Karpas-422 (cell line): ENCODE data around the gene HDDC2. TPM values are rescaled to one million over a fixed set of nuclear protein-coding genes. Genes with fewer than 3 reads are reported as not detected.

Experiments used
- DNase-seq: peaks from one replicate; pipeline ENCODE4 v3.0.0-alpha.2; 2015
- H2AFZ ChIP-seq: fragments of 200-600 bp; sonication (generic); 2 replicates; pipeline ENCODE4 v1.6.1; 2014; ENCODE audit warnings: antibody characterized with exemption, low read length, mixed read lengths
- H3K27ac ChIP-seq: fragments of 200-600 bp; sonication (generic); 2 replicates; pipeline ENCODE4 v1.5.1; 2014; ENCODE audit warnings: mild to moderate bottlenecking, low read length, moderate library complexity
- H3K27me3 ChIP-seq: fragments of 200-600 bp; sonication (generic); 2 replicates; pipeline ENCODE4 v1.6.1; 2014; ENCODE audit warnings: low read length, mixed read lengths
- H3K36me3 ChIP-seq: fragments of 200-600 bp; sonication (generic); 2 replicates; pipeline ENCODE4 v1.6.1; 2014; ENCODE audit warnings: low read length, mixed read lengths; ENCODE audit not compliant: insufficient read depth
- H3K4me1 ChIP-seq: fragments of 200-600 bp; sonication (generic); 2 replicates; pipeline ENCODE4 v1.6.1; 2014; ENCODE audit warnings: mild to moderate bottlenecking, low read length, mixed read lengths
- H3K4me2 ChIP-seq: fragments of 200-600 bp; sonication (generic); 2 replicates; pipeline ENCODE4 v1.6.1; 2014; ENCODE audit warnings: low read length, low read depth, mild to moderate bottlenecking; ENCODE audit not compliant: poor library complexity, severe bottlenecking
- H3K4me3 ChIP-seq: fragments of 200-600 bp; sonication (generic); 2 replicates; pipeline ENCODE4 v1.5.1; 2014; ENCODE audit warnings: mild to moderate bottlenecking, antibody characterized with exemption, low read length, mixed read lengths
- H3K79me2 ChIP-seq: fragments of 200-600 bp; sonication (generic); 2 replicates; pipeline ENCODE4 v1.6.1; 2014; ENCODE audit warnings: mild to moderate bottlenecking, low read length, mixed read lengths
- H3K9ac ChIP-seq: fragments of 200-600 bp; sonication (generic); 2 replicates; pipeline ENCODE4 v1.6.0; 2014; ENCODE audit warnings: low read length
- H3K9me2 ChIP-seq: fragments of 200-600 bp; sonication (generic), shearing (Covaris generic); replicated peaks from 2 replicates; pipeline ENCODE4 v1.6.0; 2014; ENCODE audit warnings: mild to moderate bottlenecking, low read length, moderate library complexity; ENCODE audit not compliant: insufficient read depth
- H3K9me3 ChIP-seq: fragments of 300-700, 200-600 bp; sonication (generic); 2 replicates; pipeline ENCODE4 v1.6.1; 2014; ENCODE audit warnings: low read length, mixed read lengths
- H4K20me1 ChIP-seq: fragments of 200-600 bp; sonication (generic); 2 replicates; pipeline ENCODE4 v1.6.1; 2014; ENCODE audit warnings: mild to moderate bottlenecking, antibody characterized with exemption, low read length, low read depth; ENCODE audit not compliant: insufficient read depth
- total RNA-seq: library from RNA; depleted of rRNA; stranded (reverse); fragments of >200 nt; shearing (Covaris generic); gene quantifications from 2 replicates; pipeline ENCODE4 v1.2.3, GENCODE V29; 2014; ENCODE audit warnings: low replicate concordance

Gene HDDC2
- total RNA-seq, 1 experiment from 2014 or later = 167 TPM

DNA sequence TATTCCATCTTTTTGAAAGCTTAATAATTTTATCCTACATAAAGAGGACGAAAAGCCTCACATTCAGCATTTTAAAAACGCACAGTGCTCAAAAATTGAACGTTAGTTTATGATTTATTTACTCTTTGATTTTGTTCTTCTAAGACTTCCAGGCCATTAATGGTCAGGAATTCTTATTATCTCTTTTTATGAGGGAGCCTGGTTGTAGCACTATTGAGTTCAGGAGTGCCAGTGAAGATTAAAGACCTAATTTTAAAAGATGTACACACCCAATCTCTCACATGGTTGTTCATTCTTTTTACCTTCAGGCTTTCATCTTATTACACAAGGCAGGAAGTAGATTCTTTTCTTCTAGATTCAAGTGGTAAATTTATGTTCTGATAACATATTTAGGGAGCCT lies 68.6 kb downstream of the HDDC2 start:
- no peak overlapping the region for H3K4me3 ChIP-seq
- no peak overlapping the region for H3K27ac ChIP-seq
- H3K9ac ChIP-seq = no peak overlapping the region
- no peaks in the 10 kb centered on the region for H3K4me1 ChIP-seq
- no peaks in the 10 kb centered on the region for H3K27me3 ChIP-seq
- H3K79me2 ChIP-seq = no peaks in the 10 kb centered on the region
- no peaks in the 10 kb centered on the region for H4K20me1 ChIP-seq
- no peak overlapping the region for H2AFZ ChIP-seq
- no peak overlapping the region for H3K4me2 ChIP-seq
- no peaks in the 10 kb centered on the region for H3K9me3 ChIP-seq
- DNase-seq = no peak
- H3K36me3 ChIP-seq = no peaks in the 10 kb centered on the region
- H3K9me2 ChIP-seq = no peaks in the 10 kb centered on the region

DNA sequence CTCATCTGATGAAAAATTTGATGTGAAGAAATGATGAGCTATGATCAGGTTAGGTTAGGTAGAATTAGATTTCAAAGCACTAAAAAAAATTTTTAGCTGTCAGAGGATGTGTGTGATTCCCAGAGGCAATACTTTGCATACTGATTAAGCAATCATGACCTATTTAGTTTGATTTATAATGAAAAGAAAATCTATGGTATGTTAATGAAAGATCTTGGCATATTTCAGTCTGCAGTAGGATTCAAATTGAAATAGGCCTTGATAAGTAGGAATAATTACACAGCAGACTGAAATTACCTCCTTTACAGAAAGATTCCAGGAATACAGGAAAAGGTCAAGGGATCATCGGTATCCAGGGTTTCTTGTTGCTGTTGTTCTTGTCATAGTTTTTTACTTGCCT lies 69.3 kb downstream of the HDDC2 start:
- Histone ChIP-seq H2AFZ (no peak overlapping the region), H3K36me3 (no peaks in the 10 kb centered on the region), H3K4me1 (no peaks in the 10 kb centered on the region), H4K20me1 (no peaks in the 10 kb centered on the region), H3K4me2 (no peak overlapping the region), H3K79me2 (no peaks in the 10 kb centered on the region), H3K27me3 (no peaks in the 10 kb centered on the region), H3K9me2 (no peaks in the 10 kb centered on the region), H3K4me3 (no peak overlapping the region), H3K27ac (no peak overlapping the region), H3K9ac (no peak overlapping the region), H3K9me3 (no peaks in the 10 kb centered on the region)
- no peak for DNase-seq

DNA sequence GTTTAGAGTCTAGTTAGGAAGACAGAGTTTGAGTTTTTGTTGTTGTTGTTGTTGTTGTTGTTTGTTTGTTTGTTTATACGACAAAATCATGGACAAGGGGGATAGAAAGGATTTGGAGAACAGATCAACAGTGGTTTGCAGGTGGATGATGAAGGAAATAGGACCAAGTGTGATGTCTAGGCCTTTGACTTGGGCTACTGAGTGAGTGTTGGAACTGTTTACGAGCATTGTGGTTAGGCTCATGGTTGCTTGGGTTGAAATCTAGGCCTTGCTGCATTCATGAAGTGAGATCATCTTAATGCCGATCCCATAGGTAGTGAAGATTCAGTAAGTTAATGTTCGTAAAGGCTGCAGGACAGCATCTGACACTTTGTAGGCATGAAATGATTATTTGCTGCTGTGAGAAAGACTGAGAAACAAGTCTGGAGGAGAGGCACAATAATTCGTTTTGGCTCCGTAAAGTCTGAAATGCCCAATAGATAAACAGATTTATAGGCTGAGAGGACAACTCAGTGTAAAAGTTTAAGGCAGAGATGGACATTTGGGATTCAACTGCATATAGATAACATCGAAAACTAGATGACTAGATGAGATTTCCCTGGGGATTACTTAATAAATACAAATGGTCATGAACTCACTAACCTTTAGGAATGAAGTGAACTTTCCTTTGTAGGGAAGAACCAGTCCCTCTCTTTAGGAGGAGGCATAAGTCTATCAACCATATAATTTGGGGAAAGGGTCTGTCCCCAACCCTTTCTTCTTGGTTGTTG lies 70.0 kb downstream of the HDDC2 start:
- Histone ChIP-seq H3K9ac (no peak overlapping the region), H3K36me3 (no peaks in the 10 kb centered on the region), H3K4me3 (no peak overlapping the region), H4K20me1 (no peaks in the 10 kb centered on the region), H3K4me1 (no peaks in the 10 kb centered on the region), H3K9me2 (no peaks in the 10 kb centered on the region), H3K79me2 (no peaks in the 10 kb centered on the region), H3K27ac (no peak overlapping the region), H3K4me2 (no peak overlapping the region), H3K27me3 (no peaks in the 10 kb centered on the region), H2AFZ (no peak overlapping the region), H3K9me3 (no peaks in the 10 kb centered on the region)
- DNase-seq = no peak

DNA sequence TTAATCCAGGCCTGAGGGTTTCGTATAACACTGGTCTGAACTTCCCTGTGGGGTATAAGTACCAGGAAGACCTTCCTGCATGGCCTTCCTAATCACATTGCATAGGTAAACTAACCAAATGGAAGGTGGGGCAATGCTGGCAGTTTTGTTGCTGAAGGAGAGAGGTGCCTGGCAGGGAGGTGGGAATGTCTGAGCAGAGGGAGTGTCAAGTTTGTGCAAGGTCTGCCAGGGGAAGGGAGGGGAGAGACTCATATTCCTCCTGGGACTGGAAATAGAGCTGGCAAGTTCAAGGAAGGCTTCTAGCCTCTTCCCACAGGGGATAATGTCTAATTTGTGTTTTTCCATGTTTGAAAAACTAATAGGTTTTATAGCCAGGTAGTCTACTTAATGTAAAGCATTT lies 70.6 kb downstream of the HDDC2 start:
- Histone ChIP-seq H3K9me2 (no peaks in the 10 kb centered on the region), H3K4me2 (no peak overlapping the region), H3K9ac (no peak overlapping the region), H3K9me3 (no peaks in the 10 kb centered on the region), H3K27ac (no peak overlapping the region), H3K4me3 (no peak overlapping the region), H3K36me3 (no peaks in the 10 kb centered on the region), H3K4me1 (no peaks in the 10 kb centered on the region), H4K20me1 (no peaks in the 10 kb centered on the region), H3K79me2 (no peaks in the 10 kb centered on the region), H3K27me3 (no peaks in the 10 kb centered on the region), H2AFZ (no peak overlapping the region)
- DNase-seq = no peak

DNA sequence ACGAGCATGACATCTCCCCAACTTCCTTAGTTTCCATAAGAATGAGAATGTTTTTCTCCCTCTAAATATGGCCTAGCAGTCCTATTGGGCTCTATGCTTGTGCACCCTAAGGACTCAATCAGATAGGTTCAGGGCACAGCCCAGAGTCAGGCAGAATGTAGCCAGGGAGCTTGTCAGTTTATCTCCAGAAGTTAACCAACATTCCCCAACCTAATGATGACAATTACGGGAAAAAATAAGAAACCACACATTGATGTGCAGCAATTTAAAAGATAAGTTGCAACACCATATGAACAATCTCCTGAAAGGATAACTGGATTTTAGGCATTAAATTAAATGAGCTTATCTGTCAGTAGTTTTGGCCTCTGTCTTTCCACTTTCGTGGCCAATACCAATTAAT lies 71.1 kb downstream of the HDDC2 start:
- Histone ChIP-seq H3K27ac (no peak overlapping the region), H3K79me2 (no peaks in the 10 kb centered on the region), H3K9me2 (no peaks in the 10 kb centered on the region), H3K4me2 (no peak overlapping the region), H2AFZ (no peak overlapping the region), H4K20me1 (no peaks in the 10 kb centered on the region), H3K36me3 (no peaks in the 10 kb centered on the region), H3K4me1 (no peaks in the 10 kb centered on the region), H3K9me3 (no peaks in the 10 kb centered on the region), H3K27me3 (no peaks in the 10 kb centered on the region), H3K4me3 (no peak overlapping the region), H3K9ac (no peak overlapping the region)
- no peak for DNase-seq

DNA sequence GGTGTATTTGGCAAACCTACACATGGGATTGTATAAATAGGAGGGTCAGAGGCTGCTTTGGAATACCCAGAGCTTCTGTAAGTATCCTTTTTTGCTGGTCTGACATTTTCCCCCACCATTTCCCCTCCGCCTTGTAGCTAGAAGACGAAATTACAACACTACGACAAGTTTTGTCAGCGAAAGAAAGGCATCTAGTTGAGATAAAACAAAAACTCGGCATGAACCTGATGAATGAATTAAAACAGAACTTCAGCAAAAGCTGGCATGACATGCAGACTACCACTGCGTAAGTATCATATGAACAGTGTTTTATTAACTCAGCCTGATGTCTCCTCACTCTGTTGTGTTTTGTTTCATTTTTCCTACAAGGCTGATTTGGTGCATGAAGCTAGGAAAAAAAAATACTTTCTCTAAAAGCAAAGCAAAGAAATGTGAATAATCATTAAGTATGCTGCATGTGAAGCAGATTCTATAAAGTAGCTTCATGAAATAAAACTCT lies 72.7 kb downstream of the HDDC2 start:
- H3K9me2 ChIP-seq = no peaks in the 10 kb centered on the region

DNA sequence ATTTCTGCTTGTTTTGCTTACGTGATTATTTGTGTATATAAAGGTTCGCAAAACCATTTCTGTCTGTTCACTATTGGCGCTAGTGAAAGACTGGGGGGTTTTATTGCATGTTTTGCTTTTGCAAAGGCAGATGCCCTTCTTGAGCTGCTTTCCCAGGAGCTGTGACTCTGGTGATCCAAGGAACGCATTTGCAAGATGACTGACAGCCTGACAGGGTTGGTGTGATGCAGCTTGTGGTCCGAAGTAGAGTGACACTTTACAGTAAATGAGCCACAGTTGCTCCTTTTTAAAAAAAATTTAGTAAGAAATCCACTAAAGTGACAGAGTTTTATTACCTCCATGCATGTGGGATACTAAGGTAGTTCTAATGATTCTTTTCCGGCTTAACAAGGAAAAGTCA lies 74.5 kb downstream of the HDDC2 start:
- Histone ChIP-seq H3K9me2 (no peaks in the 10 kb centered on the region), H2AFZ (no peak overlapping the region), H3K79me2 (no peaks in the 10 kb centered on the region), H3K27ac (no peak overlapping the region), H3K4me1 (no peaks in the 10 kb centered on the region), H3K27me3 (no peaks in the 10 kb centered on the region), H3K4me3 (no peak overlapping the region), H3K9me3 (no peaks in the 10 kb centered on the region), H3K36me3 (no peaks in the 10 kb centered on the region), H3K4me2 (no peak overlapping the region), H4K20me1 (no peaks in the 10 kb centered on the region), H3K9ac (no peak overlapping the region)
- DNase-seq = no peak

More for the DNA sequence above, 72.7 kb downstream of the HDDC2 start:
- Histone ChIP-seq H3K36me3 (no peaks in the 10 kb centered on the region), H3K4me1 (no peaks in the 10 kb centered on the region), H2AFZ (no peak overlapping the region), H3K27me3 (no peaks in the 10 kb centered on the region), H3K9ac (no peak overlapping the region), H3K9me3 (no peaks in the 10 kb centered on the region), H3K4me2 (no peak overlapping the region), H3K79me2 (no peaks in the 10 kb centered on the region), H3K27ac (no peak overlapping the region), H4K20me1 (no peaks in the 10 kb centered on the region), H3K4me3 (no peak overlapping the region)
- no peak for DNase-seq
